Right kidney (tissue), 9 donors: ENCODE data around the gene TAF1D.
"Not testable (repeated sequence)": the region's sequence is repeated elsewhere in the genome, so short reads cannot be mapped to it uniquely, and the experiment has no call there.

Experiments
- DNase-seq: peaks from one replicate; pipeline ENCODE4 v3.0.0-alpha.2; 2016
- long read RNA-seq, 8 donors: transcript quantifications; one replicate each; lab custom pipeline, GENCODE V29; 2026

The TAF1D gene, protein sequence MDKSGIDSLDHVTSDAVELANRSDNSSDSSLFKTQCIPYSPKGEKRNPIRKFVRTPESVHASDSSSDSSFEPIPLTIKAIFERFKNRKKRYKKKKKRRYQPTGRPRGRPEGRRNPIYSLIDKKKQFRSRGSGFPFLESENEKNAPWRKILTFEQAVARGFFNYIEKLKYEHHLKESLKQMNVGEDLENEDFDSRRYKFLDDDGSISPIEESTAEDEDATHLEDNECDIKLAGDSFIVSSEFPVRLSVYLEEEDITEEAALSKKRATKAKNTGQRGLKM
- long read RNA-seq, donor 1, partial matches to known transcripts = 148 of 227 reads
- long read RNA-seq, donor 1, other reads (novel, unspliced or antisense) = 64 of 227 reads
- long read RNA-seq, donor 2, partial matches to known transcripts = 107 of 146 reads
- long read RNA-seq, donor 2, other reads (novel, unspliced or antisense) = 35 of 146 reads
- long read RNA-seq, donor 3, partial matches to known transcripts = 30 of 35 reads
- long read RNA-seq, donor 3, other reads (novel, unspliced or antisense) = 0 of 35 reads
- long read RNA-seq, donor 4, transcript TAF1D-203 (6 exons, 2,082 nt) = major isoform, 5 of 70 reads
- long read RNA-seq, donor 4, partial matches to known transcripts = 59 of 70 reads
- long read RNA-seq, donor 4, other reads (novel, unspliced or antisense) = 5 of 70 reads
- long read RNA-seq, donor 5, partial matches to known transcripts = 210 of 263 reads
- long read RNA-seq, donor 5, other reads (novel, unspliced or antisense) = 50 of 263 reads
- long read RNA-seq, donor 6, partial matches to known transcripts = 30 of 36 reads
- long read RNA-seq, donor 6, other reads (novel, unspliced or antisense) = 0 of 36 reads
- long read RNA-seq, donor 7, full-length matches to known transcripts = 12 of 88 reads
- long read RNA-seq, donor 7, partial matches to known transcripts = 76 of 88 reads
- long read RNA-seq, donor 7, other reads (novel, unspliced or antisense) = 0 of 88 reads
- long read RNA-seq, donor 8, transcript TAF1D-203 (6 exons, 2,082 nt) = major isoform, 5 of 388 reads
- long read RNA-seq, donor 8, partial matches to known transcripts = 338 of 388 reads
- long read RNA-seq, donor 8, other reads (novel, unspliced or antisense) = 38 of 388 reads

DNA sequence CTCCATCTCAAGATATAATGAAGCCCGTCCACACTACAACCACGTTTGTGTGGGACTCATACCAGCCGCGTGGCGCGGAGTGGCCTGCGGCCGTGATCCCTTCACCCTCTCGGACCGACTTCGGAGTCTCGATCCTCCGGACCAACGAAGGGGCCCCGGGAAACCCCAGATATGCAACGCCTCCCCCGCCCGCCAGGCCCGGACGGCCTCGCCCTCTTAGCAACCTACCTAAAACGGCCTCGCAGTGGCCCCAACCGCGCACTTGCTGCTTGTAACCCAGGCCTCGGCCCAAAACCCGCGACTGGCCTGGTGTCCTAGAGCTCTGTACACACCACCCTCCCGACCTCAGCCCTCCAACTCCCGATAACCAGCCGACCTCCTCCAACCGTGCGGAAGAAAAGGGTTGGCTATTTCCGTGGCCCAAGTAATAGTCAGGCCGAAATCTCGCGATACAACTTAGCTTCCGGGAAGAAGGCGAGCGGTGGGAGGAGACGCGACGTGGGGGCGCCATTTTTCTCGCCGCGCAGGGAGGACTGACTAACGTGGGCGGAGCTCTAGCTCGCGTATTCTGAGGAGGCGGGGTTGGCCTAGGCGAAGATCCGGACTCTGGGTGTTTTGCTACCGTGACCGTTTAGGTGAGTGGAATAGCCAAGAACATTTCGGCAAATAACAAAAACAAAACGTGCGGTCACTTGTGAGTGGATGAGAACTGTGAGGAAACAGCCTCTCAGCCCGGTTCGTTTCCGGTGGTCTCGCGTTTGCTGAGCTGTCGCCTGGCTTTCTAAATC, at the start of gene TAF1D, which contains the start of gene C11orf54:
TSS of gene TAF1D (minus strand) at position 402 of the 788 bp plus-strand sequence. CDS start 2,191 bp downstream, outside the sequence.
TSS of gene C11orf54 (plus strand) at position 579 of the 788 bp plus-strand sequence. CDS start 5,722 bp downstream, outside the sequence.
- peak; percentile 93 for DNase-seq

- no peak for DNase-seq
These were observed 43.7 kb upstream of the TAF1D start for GRCh38 chr11:93784935-93785360.

DNA sequence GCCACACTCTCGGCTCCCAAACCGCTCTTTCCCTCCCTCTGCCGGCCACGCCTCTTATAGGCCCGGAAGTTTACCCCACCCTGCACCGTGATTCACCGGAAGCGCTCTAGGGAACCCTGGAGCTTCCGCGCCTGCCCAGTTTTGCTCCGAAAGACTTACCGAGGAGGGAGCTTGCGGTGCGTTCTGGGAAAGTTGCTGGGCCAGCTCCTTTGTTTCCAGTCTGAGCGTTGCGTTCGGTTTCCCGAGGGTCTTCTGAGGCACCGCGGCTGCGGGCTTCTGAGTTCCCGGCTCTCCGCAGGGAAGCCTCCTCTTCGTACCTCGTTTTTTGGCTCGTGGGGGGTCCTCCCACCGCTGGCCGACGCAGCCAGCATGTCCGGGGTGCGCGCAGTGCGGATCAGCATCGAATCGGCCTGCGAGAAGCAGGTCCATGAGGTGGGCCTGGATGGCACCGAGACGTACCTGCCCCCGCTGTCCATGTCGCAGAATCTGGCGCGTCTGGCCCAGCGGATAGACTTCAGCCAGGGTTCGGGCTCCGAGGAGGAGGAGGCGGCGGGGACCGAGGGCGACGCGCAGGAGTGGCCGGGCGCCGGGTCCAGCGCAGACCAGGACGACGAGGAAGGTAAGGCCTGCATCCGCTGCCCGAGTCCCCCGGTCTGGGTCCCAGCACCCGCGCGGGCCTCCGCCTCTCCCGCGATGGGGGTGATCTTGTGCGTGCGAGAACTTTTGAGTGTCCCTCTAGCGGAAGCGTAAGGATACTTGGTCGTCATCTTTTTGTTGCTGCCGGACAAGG, 43.0 kb upstream of the TAF1D start, which contains the start of gene MED17:
TSS of gene MED17 (plus strand) at position 138 of the 790 bp plus-strand sequence. CDS start at position 370, 232 bp downstream.
- peak; percentile 93 for DNase-seq

DNA sequence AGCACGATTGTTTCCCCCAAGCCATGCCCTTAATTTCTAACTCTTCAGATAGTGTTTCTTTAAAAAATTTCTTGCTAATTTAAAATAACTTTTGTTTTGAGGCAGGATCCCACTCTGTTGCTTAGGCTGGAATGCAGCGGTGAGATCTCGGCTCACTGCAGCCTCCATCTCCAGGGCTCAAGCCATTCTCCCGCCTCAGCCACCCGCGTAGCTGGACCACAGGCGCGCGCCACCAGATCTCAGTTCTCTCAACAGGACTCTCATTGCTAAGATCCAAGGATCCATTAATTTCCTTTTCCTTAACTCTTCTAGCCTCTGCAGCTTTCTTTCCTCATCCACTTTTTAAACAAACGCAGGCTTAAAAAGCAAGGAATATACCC, 42.5 kb upstream of the TAF1D start:
- no peak for DNase-seq

DNA sequence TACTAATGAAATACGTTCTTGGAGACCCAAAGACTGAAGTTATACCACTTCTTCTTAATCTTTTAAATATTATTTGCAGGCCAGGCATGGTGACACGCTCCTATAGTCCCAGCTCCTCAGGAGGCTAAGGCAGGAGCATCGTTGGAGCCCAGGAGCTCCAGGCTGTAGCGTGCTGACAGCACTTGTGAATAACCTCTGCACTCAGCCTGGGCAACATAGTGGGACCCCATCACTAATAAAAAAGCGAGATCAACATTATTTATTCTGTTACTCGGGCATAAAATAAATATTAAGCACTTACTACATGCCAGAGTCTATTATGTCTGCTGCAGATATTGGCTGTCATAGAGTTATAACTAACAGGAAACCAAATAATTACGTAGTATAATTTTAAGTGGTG, 42.1 kb upstream of the TAF1D start:
- DNase-seq = no peak

DNA sequence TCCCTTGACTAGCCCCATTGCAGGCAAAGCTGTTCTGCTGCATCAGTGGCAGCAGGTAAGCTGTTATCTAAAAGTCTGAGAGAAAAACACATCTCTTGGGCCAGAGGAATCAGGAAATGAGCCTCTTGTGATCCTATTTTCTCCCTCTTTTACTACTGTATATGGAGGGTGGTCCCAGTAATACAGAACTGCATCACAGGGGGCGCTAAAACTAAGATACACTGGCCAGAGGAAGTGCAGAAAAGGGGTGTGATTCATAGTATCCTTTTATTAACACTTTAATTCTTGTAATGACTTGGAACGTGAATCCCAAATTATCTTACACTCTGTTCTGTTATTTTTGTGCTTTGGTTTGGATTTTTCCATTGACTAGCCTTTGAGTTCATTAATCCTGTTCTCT, 34.0 kb upstream of the TAF1D start:
- no peak for DNase-seq

GRCh38 chr11:93774560-93774959, 33.3 kb upstream of the TAF1D start:
- DNase-seq = not testable (repeated sequence)

DNA sequence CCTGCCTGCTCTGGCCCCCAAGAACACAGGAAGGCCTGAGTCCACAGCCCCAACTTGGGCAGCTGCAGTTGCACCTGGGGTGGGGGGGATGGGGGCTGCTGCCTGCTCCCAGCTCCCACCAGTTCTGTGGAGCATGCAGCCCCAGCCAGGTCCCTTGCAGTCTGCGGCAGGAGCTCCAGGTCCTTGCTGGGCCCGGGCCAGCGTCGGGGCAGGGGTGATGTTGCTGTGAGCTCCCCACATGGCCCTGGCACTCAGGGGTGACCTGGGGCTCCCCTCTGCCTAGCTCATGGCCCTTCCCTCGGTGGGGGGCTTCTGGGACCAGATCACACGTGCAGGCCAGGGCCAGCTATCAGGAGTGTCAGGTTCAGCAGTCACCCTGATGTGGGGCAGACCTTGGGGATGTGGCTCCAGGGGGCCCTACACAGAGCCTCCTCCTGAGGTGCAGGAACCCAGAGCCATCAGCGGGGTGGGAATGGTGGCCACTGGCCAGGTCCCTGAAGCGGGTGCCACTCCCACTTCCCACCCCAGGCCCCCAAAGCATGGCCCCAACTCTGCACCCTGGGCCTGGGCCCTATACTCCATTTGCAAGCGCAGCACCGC, 32.4 kb upstream of the TAF1D start:
- DNase-seq = no peak

DNA sequence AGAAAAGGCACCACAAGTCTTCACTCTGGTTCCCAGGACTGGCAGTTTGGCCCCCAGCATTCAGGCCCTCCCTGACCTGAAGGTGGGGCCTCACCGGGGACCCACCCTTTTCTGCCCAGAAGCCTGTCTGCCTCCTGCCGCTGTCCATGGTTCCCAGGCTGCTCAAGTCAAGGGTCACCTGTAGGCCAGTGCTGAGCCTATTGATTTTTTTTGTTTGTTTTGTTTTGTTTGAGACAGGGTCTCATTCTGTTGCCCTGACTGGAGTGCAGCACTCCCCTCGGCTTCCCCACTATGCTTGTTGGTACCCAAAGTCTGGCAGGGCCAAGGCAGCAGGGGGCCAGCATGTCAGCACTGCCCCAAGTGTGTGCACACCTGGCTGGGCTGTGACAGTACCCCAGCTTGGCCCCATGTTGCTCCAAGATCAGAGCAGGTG, 31.8 kb upstream of the TAF1D start:
- no peak for DNase-seq

GRCh38 chr11:93772123-93772522, 30.8 kb upstream of the TAF1D start:
- no peak for DNase-seq

DNA sequence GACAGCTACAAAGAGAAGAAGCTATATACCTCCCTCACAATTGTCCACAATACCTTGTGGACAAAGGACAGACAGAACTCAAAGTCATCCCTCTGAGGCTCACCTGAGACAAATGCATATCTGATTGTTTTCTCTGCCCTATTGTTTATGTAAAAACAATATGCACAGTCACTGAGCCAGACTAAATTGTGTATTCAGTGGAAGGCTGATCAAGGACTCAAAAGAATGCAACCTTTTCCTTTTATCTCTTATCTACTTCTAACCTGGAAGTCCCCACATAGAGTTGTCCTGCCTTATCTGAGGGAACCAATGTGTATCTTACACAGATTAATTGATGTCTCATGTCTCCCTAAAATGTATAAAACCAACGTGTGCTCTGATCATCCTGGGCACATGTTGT, 28.9 kb upstream of the TAF1D start:
- DNase-seq = no peak

DNA sequence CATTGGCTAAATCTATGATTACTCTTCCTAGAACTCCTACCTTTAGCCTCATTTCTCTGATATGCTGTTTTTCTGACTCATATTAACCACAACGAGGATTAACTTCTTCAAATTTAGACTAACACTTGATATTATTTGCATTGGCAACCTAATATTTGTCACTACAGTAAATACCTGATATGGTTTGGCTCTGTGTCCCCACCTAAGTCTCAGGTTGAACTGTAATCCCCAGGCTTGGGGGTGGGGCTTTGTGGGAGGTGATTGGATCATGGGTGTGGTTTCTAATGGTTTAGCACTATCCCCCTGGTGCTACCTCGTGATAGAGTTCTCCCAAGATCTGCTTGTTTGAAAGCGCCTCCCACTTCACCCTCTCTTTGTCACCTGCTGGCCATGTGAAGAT, 25.7 kb upstream of the TAF1D start:
- no peak for DNase-seq

GRCh38 chr11:93766504-93766903, 25.2 kb upstream of the TAF1D start:
- no peak for DNase-seq

DNA sequence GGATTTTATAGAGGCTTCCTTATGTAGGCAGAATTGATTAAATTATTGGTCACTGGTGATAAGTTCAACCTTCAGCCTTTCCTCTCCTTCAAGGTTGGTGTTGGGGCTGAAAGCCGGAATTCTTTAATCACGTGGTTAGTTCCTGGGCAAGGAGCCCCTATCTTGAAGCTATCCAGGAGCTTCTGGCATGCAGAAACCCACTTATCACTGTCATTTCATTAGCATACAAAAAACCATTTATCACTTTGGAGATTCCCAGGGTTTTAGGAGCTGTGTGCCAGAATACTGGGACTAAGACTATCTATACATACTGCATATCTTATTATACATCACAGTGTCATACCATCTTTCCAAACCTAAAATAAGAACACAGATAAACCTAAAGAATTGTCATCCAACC, 24.3 kb upstream of the TAF1D start:
- DNase-seq = no peak

- no peak for DNase-seq
These were observed 20.6 kb upstream of the TAF1D start for GRCh38 chr11:93761910-93762309.

GRCh38 chr11:93759123-93759522, 17.8 kb upstream of the TAF1D start:
- not testable (repeated sequence) for DNase-seq

GRCh38 chr11:93757924-93758865, 16.9 kb upstream of the TAF1D start:
- DNase-seq = no peak

DNA sequence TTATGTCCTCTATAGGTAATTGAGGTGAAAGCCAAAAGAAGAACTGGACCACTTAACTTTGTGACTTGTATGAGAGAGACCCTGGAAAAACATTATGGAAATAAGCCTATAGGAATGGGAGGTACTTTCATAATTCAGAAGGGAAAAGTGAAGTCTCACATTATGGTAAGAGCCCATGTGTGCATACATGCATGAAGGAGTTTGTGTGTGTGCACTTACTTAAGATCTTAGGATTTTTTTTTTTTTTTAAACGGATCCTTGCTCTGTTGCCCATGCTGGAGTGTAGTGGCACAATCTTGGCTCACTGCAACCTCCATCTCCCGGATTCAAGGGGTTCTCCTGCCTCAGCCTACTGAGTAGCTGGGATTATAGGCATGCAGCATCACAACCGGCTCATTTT, 16.0 kb upstream of the TAF1D start:
- DNase-seq = no peak

GRCh38 chr11:93756748-93757147, 15.5 kb upstream of the TAF1D start:
- no peak for DNase-seq
